Adipose tissue (tissue), 3 donors: ENCODE measurements around the gene PRR7. TPM values are rescaled to one million over a fixed set of nuclear protein-coding genes. Genes with fewer than 3 reads are reported as not detected.

Experiments used
- H3K27ac ChIP-seq: one replicate; pipeline ENCODE4 v1.5.1; 2013; ENCODE audit warnings: low read depth, low read length
- WGBS, 3 donors: extraction: QIAGEN DNeasy Blood & Tissue Kit; methylation state at CpG; one replicate each; pipeline ENCODE4 v1.1.7; 2013; 5-methylcytosine and 5-hydroxymethylcytosine counted together
- polyA plus RNA-seq, 3 donors: library from polyadenylated mRNA; stranded (reverse); fragments of 200-250 nt; gene quantifications; one replicate each; pipeline ENCODE4 v1.2.3, GENCODE V29; 2013
- donor health status: healthy with polysubstance abuse.
- donor health status: Bipolar disorder and iron deficiency.
- donor health status: healthy.

Gene PRR7
- polyA plus RNA-seq, 3 donors = 0.34 to 2.7 (median 1.9) TPM

GRCh38 chr5:177501874-177502678 lies 55.5 kb downstream of the PRR7 start:
- 61 to 67% (median 66%) methylated on average over 9 of the region's 9 CpGs for WGBS, 3 donors
- H3K27ac ChIP-seq = no peak overlapping the region

DNA sequence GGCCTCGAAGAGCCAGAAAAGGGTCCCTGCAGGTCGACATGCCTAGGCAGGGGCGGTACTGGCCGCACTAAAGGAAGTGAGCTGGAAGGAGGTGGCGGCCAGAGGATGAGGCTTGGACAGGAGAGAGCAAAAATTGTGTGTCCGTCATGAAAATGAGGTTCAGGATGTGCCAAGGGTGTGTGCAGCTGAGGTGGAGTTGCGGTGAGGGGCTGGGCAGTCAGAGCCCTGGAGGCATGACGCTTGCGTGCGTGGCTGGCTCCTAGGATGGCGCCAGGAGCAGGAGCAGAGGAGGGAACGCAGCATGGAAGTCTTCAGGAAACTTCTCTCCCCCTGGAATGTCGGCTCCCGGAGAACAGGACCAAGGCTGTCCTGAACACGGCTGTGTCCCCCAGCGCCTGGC lies 56.3 kb downstream of the PRR7 start:
- 80 to 83% (median 80%) methylated on average over 16 of the region's 16 CpGs for WGBS, 3 donors
- H3K27ac ChIP-seq = no peak overlapping the region

GRCh38 chr5:177503351-177504085 lies 56.9 kb downstream of the PRR7 start:
- WGBS, 3 donors = 86 to 88% (median 87%) methylated on average over 23 to 24 of the region's 24 CpGs
- no peak overlapping the region for H3K27ac ChIP-seq

DNA sequence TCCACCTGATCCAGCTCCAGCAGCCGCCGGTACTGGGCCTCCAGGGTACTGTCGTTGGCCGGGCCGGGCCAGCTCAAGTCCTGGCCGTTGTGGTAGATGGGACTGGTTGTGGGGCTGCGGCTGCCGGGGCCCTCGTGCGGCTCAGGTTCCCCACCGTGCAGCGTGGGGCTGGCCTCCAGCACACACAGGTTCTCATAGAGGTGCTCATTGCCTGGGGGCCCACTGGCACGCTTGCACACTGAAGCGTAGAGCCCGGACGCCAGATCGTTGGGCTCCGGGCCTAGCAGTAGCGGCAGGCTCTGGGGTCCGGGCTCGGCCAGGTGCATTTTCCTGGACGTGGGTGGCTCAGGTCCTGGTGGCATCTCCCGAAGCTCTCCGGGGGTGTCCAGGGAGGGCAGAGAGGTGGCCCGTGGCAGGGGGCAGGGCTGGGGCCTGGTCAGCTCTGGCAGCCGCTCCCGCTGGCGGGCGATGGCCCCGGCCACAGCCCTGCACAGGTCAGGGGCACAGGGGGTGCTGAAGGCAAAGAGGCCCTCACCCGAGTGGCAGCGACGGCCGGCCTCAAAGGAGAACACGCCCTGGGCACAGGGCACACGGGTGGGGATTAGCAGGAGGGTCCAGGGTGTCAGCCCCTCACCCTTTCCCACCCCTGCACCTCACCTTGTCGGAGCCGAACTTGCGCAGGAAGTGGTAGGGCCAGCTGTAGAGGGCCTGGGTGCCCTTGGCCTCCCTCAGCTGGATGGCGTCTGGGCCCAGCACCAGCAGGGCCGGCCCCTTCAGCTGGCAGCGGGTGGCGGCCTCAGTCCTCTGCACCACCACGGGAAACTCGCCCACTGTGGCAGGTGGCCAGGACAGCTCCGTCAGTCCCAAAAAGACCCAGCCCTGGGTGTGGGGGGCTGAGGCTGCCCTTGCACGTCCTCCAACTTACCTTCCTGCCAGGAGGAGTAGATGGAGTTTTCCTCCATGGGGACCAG lies 57.8 kb downstream of the PRR7 start:
- 91 to 92% (median 91%) methylated on average over 46 to 47 of the region's 47 CpGs for whole genome bisulfite sequencing, 3 donors
- no peak overlapping the region for H3K27ac ChIP-seq

- H3K27ac ChIP-seq = no peak overlapping the region
- WGBS, 3 donors = 89 to 97% (median 96%) methylated on average over 4 of the region's 4 CpGs
Observed at GRCh38 chr5:177505075-177505474, 58.5 kb downstream of the PRR7 start.

Other genes with a start within 250 kb of the PRR7 start
- gene RAB24, start 143.1 kb upstream of the PRR7 start, polyA plus RNA-seq = 10 to 100 TPM; 33.7 to 70.7 (median 59.7) TPM
- gene PRELID1, start 143.0 kb upstream of the PRR7 start, polyA plus RNA-seq = 100 to 1,000 TPM in 2 of 3 donors, 10 to 100 TPM in 1; 94.6 to 215 (median 185) TPM
- 10 to 100 TPM in 2 of 3 donors, 1 to 10 TPM in 1; 5.4 to 11.1 (median 10.1) TPM for gene MXD3, start 134.9 kb upstream of the PRR7 start, polyA plus RNA-seq
- gene LMAN2, start 95.1 kb upstream of the PRR7 start, polyA plus RNA-seq = 100 to 1,000 TPM; 100 to 227 (median 155) TPM
- 10 to 100 TPM; 10.1 to 17.9 (median 15.9) TPM for gene RGS14, start 88.9 kb upstream of the PRR7 start, polyA plus RNA-seq
- not detected for gene SLC34A1, start 62.4 kb upstream of the PRR7 start, polyA plus RNA-seq
- not detected for gene PFN3, start 46.2 kb upstream of the PRR7 start, polyA plus RNA-seq
- gene F12, start 37.2 kb upstream of the PRR7 start, polyA plus RNA-seq = 1 to 10 TPM in 1 of 3 donors, under 1 TPM in 1, not detected in 1; 0.42 to 2.0 TPM
- 10 to 100 TPM; 10.8 to 21.5 (median 16.2) TPM for gene GRK6, start 20.1 kb upstream of the PRR7 start, polyA plus RNA-seq
- gene DBN1, start 26.8 kb downstream of the PRR7 start, polyA plus RNA-seq = 10 to 100 TPM; 10.1 to 85.7 (median 45.1) TPM
- 100 to 1,000 TPM in 1 of 3 donors, 10 to 100 TPM in 2; 10.5 to 105 (median 54.0) TPM for gene PDLIM7, start 50.8 kb downstream of the PRR7 start, polyA plus RNA-seq
- gene DOK3, start 63.0 kb downstream of the PRR7 start, polyA plus RNA-seq = 10 to 100 TPM in 2 of 3 donors, 1 to 10 TPM in 1; 5.2 to 17.7 (median 15.1) TPM
- 10 to 100 TPM; 45.8 to 77.4 (median 77.2) TPM for gene DDX41, start 70.1 kb downstream of the PRR7 start, polyA plus RNA-seq
- 100 to 1,000 TPM in 1 of 3 donors, 10 to 100 TPM in 2; 61.5 to 201 (median 72.5) TPM for gene FAM193B, start 107.7 kb downstream of the PRR7 start, polyA plus RNA-seq
- gene TMED9, start 145.4 kb downstream of the PRR7 start, polyA plus RNA-seq = 100 to 1,000 TPM in 2 of 3 donors, 10 to 100 TPM in 1; 67.5 to 185 (median 118) TPM
- 10 to 100 TPM; 21.6 to 45.4 (median 23.8) TPM for gene B4GALT7, start 153.3 kb downstream of the PRR7 start, polyA plus RNA-seq